Activated naive CD4-positive, alpha-beta T cell treated with anti-CD3 and anti-CD28 coated beads, Interleukin-2, amount 50 U/mL, for 24 hours (primary cell): ENCODE results near the gene SPATA31A1.
"Not testable (repeated sequence)": the region's sequence is repeated elsewhere in the genome, so short reads cannot be mapped to it uniquely, and the experiment has no call there.

Experiments
- H3K27ac Mint-ChIP-seq: one replicate; pipeline ENCODE4 v1.8.0; 2021; ENCODE audit warnings: mild to moderate bottlenecking, mixed read lengths
- H3K27me3 Mint-ChIP-seq: one replicate; pipeline ENCODE4 v1.8.0; 2021; ENCODE audit warnings: mixed read lengths
- H3K36me3 Mint-ChIP-seq: one replicate; pipeline ENCODE4 v1.8.0; 2021; ENCODE audit warnings: mixed read lengths
- H3K4me1 Mint-ChIP-seq: one replicate; pipeline ENCODE4 v1.8.0; 2021; ENCODE audit warnings: mixed read lengths
- H3K4me3 Mint-ChIP-seq: one replicate; pipeline ENCODE4 v1.8.0; 2021; ENCODE audit warnings: mild to moderate bottlenecking, mixed read lengths
- H3K9me3 Mint-ChIP-seq: one replicate; pipeline ENCODE4 v1.8.0; 2021; ENCODE audit warnings: mixed read lengths

Gene SPATA31A1

GRCh38 chr9:39355369-39355768 is at the start of gene SPATA31A1:
TSS of gene SPATA31A1 (plus strand) at chr9:39355669. CDS start at chr9:39355731, 62 bp downstream.
- H3K4me3 Mint-ChIP-seq, H3K27ac Mint-ChIP-seq, H3K27me3 Mint-ChIP-seq, H3K9me3 Mint-ChIP-seq, H3K4me1 Mint-ChIP-seq, H3K36me3 Mint-ChIP-seq: not testable (repeated sequence)

DNA sequence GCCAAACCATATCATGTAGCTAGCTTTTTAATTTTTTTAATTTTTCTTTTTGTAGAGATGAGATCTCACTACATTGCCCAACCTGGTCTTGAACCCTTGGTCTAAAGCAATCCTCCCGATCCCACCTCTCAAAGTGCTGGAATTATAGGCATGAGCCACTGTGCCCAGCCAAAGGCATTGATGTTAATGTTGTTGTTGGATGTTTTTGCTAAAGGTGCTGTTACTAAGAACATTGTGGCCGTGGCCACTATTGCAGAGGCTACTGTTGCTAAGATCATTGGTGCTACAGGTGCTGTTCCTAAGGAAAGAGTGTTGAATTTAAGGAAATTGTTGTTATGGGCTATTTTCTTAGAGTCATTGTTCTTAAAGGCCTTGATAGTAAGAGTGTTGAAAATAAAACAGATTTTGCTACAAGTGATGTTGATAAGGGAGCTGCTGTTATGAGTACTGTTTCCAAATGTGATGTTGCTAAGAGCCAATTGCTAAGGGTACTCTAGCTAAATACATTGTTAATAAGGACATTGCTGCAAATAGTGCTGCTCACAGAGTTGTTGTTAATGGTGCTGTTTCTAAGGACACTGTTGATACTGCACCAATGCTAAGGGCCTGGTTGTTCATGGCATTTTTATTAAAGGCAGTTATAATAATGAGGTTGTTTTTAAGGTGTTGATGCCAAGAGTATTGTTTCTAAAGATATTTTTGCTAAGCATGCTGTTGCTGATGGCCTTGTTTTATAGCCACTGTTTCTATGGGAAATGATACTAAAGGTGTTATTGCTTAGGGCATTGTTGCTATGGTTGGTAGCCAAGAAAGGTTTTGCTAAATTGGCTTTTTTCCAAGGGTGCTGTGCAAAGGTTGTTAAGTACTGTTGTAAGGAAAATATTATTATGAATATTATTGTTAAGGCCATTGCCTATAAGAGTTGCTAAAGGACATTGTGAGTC is 52.1 kb downstream of the SPATA31A1 start:
- not testable (repeated sequence) for H3K36me3 Mint-ChIP-seq, H3K27ac Mint-ChIP-seq, H3K27me3 Mint-ChIP-seq, H3K9me3 Mint-ChIP-seq, H3K4me1 Mint-ChIP-seq, H3K4me3 Mint-ChIP-seq

DNA sequence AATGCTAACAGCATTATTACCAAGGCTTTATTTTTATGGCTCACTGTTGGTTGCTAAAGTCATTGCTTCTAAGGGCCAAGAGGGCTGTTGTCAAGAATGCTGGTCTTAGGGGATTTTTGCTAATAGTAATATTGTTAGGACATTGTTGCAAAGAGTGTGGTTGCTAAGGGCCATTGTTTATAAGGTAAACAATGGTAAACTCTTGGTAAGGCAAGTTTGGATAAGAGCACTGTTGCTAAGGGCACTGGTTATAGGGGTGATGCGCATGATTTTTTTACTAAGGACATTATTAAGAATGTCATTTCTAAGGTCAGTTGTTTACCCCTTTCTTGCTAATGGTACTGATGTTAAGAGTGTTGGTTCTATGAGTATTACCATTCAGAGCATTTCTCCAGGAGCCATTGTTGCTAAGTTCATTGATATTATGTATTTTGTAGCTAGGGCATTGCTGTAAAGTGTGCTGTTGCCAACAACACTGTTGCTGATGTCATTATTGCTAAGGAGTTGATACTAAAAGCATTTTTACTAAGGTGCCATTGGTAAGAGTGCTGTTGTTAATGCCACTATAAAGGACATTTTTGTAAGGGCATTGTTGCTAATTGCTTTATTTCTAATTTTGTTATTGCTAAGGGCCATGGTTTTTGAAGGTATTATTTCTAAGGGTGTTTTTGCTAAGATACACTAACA is 55.9 kb downstream of the SPATA31A1 start:
- H3K4me1 Mint-ChIP-seq, H3K4me3 Mint-ChIP-seq, H3K36me3 Mint-ChIP-seq, H3K9me3 Mint-ChIP-seq, H3K27me3 Mint-ChIP-seq, H3K27ac Mint-ChIP-seq: not testable (repeated sequence)
